Measurements from ENCODE around the gene NDUFS3.
A peak's percentile ranks its signal among the peaks of the same experiment; 100 is the strongest.
"Not testable (repeated sequence)": the region's sequence is repeated elsewhere in the genome, so short reads cannot be mapped to it uniquely, and the experiment has no call there.

The NDUFS3 gene

GRCh38 chr11:47553406-47553743 lies 25.5 kb upstream of the NDUFS3 start:
- intact Hi-C loops (cut with DNase I): loop anchor here (2.0 to 10.0 kb wide), 2 partner anchors 89 to 129 kb away; no protein-coding TSS in a partner anchor
- DNase-seq: peak in 1 of 42 donors; percentile 32

- not testable (repeated sequence) for DNase-seq
- intact Hi-C loops (cut with DNase I): loop anchor here (10.0 kb wide), 1 partner anchor 92 kb away; no protein-coding TSS in a partner anchor
These were observed 21.9 kb upstream of the NDUFS3 start for GRCh38 chr11:47557004-47557403.

- no peak for DNase-seq
- intact Hi-C loops (cut with DNase I): loop anchor here (10.0 kb wide), 1 partner anchor 94 kb away; no protein-coding TSS in a partner anchor
These were observed 20.2 kb upstream of the NDUFS3 start for GRCh38 chr11:47558695-47559094.

GRCh38 chr11:47560426-47560825 lies 18.4 kb upstream of the NDUFS3 start:
- no peak for DNase-seq
- intact Hi-C loops (cut with DNase I): no loop called here

DNA sequence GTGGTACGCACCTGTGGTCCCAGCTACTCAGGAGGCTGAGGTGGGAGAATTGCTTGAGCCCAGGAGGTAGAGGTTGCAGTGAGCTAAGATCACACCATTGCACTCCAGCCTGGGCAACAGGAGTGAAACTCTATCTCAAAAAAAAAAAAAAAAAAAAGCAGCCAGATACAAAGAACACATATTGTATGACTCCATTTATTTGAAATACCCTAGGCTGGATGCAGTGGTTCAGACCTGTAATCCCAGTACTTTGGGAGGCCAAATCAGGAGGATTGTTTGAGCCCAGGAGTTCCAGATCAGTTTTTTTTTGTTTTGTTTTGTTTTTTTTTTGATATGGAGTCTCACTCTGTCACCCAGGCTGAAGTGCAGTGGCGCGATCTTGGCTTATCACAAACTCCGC lies 16.5 kb upstream of the NDUFS3 start:
- intact Hi-C loops (cut with DNase I); DNase-seq: not testable (repeated sequence)

- intact Hi-C loops (cut with DNase I); DNase-seq: not testable (repeated sequence)
These were observed 14.5 kb upstream of the NDUFS3 start for GRCh38 chr11:47564366-47564765.

DNA sequence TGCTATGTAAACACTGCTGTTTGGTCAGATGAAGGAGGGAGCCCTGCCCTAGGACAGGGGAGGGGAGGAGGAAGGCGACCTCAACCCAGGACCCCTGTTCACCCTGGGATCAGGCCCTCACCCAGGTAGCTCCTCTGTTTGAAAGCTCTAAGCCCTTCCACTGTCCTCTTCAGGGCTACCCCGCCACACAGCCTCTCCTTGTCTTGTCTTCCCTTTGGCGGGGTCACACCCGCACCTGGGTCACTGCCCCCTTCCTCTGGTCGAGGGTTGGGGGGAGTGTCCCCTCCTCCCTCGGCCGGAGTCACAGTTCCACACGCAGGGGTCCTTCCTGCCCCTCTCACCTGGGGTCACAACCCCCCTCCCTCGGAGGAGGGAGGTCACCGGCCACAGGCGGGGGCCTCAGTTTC lies 13.9 kb upstream of the NDUFS3 start:
- DNase-seq: no peak
- intact Hi-C loops (cut with DNase I): no loop called here

GRCh38 chr11:47565340-47566148 lies 13.3 kb upstream of the NDUFS3 start, which contains the start of gene PTPMT1:
PTPMT1 (plus strand) TSS chr11:47565599; CDS start chr11:47565623, 24 bp downstream.
- DNase-seq: peak in 38 of 42 donors; percentile 49 to 82 (median 67)
- intact Hi-C loops (cut with DNase I): no loop called here

DNA sequence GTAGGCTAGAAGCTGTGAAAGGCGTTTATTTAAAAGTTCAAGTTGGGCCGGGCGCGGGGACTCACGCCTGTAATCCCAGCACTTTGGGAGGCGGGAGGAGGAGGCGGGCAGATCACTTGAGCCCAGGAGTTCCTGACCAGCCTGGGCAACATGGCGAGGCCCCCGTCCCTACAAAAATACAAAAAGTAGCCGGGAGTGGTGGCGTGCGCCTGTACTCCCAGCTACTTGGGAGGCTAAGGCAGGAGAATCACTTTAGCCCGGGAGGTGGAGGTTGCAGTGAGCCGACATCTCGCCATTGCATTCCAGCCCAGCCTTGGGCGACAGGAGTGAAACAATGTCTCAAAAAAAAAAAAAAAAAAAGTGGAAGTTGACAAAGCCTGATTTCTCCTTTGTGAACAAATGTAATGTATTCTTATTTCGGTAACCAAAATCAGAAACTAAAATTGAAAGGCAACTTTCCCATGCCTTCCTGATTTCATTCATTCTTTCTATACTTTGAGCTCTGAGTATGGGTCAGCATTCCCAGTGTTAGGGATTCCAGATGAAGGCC lies 12.7 kb upstream of the NDUFS3 start:
- DNase-seq: peak in 2 of 42 donors; percentile 16 to 43
- intact Hi-C loops (cut with DNase I): no loop called here

DNA sequence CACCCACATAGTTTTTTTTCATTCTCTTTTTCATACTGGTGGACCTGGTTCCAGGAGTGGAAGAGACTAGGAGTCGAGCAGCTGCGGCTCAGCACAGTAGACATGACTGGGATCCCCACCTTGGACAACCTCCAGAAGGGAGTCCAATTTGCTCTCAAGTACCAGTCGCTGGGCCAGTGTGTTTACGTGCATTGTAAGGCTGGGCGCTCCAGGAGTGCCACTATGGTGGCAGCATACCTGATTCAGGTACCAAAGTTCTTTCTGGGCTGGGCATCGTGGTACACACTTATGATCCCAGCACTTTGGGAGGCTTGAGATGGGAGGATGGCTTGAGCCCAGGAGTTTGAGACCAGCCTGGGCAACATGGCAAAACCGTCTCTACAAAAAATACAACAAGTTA lies 9.2 kb upstream of the NDUFS3 start:
- no peak for DNase-seq
- intact Hi-C loops (cut with DNase I): no loop called here

- intact Hi-C loops (cut with DNase I): no loop called here
- no peak for DNase-seq
These were observed 8.1 kb upstream of the NDUFS3 start for GRCh38 chr11:47570651-47571356.

DNA sequence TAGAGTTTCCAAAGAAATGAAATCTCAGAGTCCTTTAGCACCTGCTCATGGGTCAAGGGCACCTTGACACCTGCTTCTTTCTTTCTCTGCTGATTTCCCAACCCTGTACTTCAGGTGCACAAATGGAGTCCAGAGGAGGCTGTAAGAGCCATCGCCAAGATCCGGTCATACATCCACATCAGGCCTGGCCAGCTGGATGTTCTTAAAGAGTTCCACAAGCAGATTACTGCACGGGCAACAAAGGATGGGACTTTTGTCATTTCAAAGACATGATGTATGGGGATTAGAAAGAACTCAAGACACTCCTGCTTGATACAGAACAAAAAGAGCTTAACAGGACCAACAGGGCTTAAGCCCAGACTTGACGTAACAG lies 7.5 kb upstream of the NDUFS3 start:
- intact Hi-C loops (cut with DNase I): no loop called here
- no peak for DNase-seq

GRCh38 chr11:47571895-47572294 lies 7.0 kb upstream of the NDUFS3 start:
- no peak for DNase-seq
- intact Hi-C loops (cut with DNase I): no loop called here

GRCh38 chr11:47572715-47573255 lies 6.1 kb upstream of the NDUFS3 start:
- DNase-seq: peak in 5 of 42 donors; percentile 7 to 63 (median 32)
- intact Hi-C loops (cut with DNase I): no loop called here

GRCh38 chr11:47573321-47573720 lies 5.6 kb upstream of the NDUFS3 start:
- peak in 27 of 42 donors; percentile 35 to 85 (median 59) for DNase-seq
- intact Hi-C loops (cut with DNase I): no loop called here

DNA sequence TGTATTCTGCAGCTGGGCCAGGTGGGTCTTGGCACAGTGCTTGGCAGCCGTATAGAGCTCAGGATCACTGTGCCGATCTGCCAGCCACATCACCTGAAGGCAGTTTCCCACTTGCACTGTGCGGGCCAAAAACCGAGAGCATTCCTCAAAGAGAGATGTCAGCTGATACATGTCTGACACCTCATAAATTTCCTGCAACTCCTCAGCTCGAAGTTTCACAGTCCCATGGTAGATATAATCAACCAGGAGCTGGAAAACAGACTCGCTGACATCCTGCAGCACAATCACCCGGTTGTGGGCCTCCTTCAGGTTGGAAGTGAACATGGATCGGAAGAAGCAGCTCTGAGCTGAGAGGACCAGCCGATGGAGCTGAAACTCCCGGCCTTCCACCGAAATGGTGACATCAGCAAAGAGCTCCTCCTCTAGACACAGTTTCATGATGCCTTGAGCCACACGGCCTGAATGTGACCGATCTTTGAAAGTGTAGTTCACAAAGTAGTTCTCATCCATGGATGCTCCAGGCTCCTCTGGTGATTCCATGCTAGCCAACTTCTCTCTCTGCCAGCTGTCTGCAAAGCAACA lies 1.3 kb upstream of the NDUFS3 start:
- intact Hi-C loops (cut with DNase I): loop anchor here (5.0 kb wide), 1 partner anchor 170 kb away; the partner anchor contains the start of gene SLC39A13
- DNase-seq: peak in 12 of 42 donors; percentile 22 to 65 (median 45)

DNA sequence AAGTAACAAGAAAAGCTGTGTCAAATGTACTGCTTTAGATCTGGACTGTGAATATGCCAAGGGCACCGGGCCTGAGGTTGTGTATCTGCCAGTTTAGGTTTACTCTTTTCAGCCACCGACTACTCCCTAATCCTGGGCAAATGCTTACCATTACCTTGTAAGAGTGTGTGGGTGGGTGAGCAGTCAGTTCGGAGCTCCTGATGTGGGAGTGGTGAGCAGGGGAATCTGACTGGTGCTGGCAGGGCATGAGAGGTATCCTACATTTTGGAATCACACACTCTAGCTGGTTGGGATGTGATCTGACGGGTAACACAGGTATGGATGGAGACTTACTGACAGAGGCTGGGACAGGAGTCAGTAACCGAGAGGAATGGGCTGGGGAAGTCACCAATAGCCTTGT lies 5.0 kb downstream of the NDUFS3 start:
- DNase-seq: peak in 11 of 42 donors; percentile 49 to 81 (median 58)
- intact Hi-C loops (cut with DNase I): no loop called here

GRCh38 chr11:47586098-47586855 lies 7.4 kb downstream of the NDUFS3 start, which contains the start of gene FAM180B:
FAM180B (plus strand) TSS chr11:47586678; CDS start chr11:47586769, 91 bp downstream.
- intact Hi-C loops (cut with DNase I): no loop called here
- peak in 8 of 42 donors; percentile 25 to 55 (median 42) for DNase-seq
